ENCODE data around the gene CTTNBP2NL.
"Not testable (repeated sequence)": the region's sequence is repeated elsewhere in the genome, so short reads cannot be mapped to it uniquely, and the experiment has no call there.

The CTTNBP2NL gene

DNA sequence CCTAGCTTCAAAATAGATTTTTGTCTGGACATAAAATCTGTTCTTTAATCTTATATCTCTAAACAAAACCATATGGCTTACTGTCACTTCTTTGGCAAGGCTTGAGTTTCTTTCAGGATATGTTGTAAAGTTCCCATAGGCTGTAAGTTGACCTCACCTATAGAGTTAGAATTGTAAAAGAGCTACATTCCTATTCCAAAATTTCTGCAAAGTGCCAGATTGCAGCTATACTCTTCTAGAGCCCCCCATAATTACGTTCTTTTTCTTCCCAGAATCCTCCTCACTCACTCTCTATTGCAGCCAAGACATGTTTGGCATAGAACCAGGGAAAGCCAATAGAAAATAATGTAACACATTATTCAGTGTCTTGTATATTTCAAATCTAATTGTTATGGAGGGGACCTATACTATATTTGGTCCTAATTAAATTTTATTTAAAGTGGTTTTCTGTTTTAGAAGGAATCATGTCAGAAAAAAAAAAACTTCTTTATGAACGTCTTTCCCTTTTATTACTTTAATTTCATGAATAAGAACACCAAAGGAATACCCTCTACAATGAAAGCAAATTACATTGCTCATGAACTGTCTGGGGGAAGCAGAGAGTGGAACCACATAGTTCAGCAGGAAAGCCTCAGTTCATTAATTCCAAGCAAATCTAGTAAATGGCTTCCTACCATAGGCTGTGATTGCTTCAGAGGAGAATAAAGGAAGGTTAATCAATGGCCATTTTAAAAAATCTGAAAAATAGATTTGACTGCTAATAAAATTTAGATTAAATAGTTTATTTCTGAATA, 22.3 kb downstream of the CTTNBP2NL start:
- H3K9me3 ChIP-seq (ENCODE audit: control insufficient read depth, low read length): no peaks in the 10 kb centered on the region
- no peak overlapping the region for H3K27ac ChIP-seq (ENCODE audit: insufficient read depth, low read depth, low read length, poor library complexity, severe bottlenecking)
- H3K4me3 ChIP-seq (ENCODE audit: insufficient read depth, low read depth, low read length): no peak overlapping the region
- 91 to 100% methylated on average over 1 to 2 of the region's 2 CpGs for WGBS, 2 experiments
- no peaks in the 10 kb centered on the region for H3K4me1 ChIP-seq (ENCODE audit: control insufficient read depth, insufficient read depth, low read length)
- H3K36me3 ChIP-seq (ENCODE audit: control insufficient read depth, insufficient read depth, low read length): peaks cover 19% of the 10 kb centered on the region
- H3K27me3 ChIP-seq (ENCODE audit: control insufficient read depth, insufficient read depth, low read length, poor library complexity, severe bottlenecking): no peaks in the 10 kb centered on the region

DNA sequence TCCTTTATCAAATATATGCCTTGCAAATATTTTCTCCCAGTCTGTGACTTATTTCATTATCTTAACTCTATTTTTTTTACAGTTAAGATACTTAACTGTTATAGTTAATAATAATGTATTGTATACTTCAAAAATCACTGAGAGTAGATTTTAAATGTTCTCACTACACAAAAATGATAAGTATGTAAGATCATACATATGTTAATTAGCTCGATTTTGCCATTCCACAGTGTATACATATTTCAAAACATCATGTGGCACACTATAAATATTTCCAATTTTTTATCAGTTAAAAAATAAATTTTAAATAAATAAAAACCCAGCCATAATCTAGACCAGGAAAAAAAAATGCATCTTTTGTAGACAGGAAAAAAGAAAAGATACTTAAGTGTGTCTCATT, 27.2 kb downstream of the CTTNBP2NL start:
- Histone ChIP-seq H3K9me3 (ENCODE audit: control insufficient read depth, low read length) (no peaks in the 10 kb centered on the region), H3K36me3 (ENCODE audit: control insufficient read depth, insufficient read depth, low read length) (peaks cover 3% of the 10 kb centered on the region), H3K27ac (ENCODE audit: insufficient read depth, low read depth, low read length, poor library complexity, severe bottlenecking) (no peak overlapping the region), H3K27me3 (ENCODE audit: control insufficient read depth, insufficient read depth, low read length, poor library complexity, severe bottlenecking) (no peaks in the 10 kb centered on the region), H3K4me1 (ENCODE audit: control insufficient read depth, insufficient read depth, low read length) (no peaks in the 10 kb centered on the region), H3K4me3 (ENCODE audit: insufficient read depth, low read depth, low read length) (no peak overlapping the region)
- WGBS, 2 experiments: no CpG with 5 or more reads among the region's 1 CpG

DNA sequence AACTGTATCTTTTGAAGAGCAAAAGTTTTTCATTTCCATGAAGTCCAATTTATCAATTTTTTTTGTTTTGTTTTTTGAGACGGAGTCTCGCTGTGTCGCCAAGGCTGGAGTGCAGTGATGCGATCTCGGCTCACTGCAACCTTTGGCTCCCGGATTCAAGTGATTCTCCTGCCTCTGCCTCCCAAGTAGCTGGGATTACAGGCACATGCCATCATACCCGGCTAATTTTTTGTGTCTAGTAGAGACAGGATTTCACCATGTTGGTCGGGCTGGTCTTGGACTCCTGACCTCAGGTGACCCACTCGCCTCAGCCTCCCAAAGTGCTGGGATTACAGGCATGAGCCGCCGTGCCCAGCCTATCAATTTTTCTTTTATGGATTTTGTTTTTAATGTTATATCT, 27.7 kb downstream of the CTTNBP2NL start:
- H3K36me3 ChIP-seq (ENCODE audit: control insufficient read depth, insufficient read depth, low read length): not testable (repeated sequence)

DNA sequence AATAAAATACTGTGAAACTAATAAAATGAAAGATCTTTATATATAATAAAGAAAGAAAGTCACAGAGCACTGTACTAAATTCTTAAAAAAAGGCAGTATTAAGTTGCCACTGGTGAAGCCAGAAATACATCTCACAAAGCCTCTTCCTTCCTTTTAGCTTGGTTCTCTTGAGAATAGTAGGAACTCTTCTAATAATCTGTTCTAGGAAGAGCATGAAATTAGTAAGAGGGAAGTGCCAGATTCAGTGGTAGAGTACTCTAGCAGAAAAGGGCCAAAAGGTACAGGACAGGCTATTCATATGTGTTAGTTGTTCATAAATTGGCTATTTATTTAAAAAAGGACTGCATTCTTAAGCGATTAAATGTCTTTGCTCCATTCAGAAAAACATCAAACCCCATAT, 33.7 kb downstream of the CTTNBP2NL start:
- H3K27me3 ChIP-seq (ENCODE audit: control insufficient read depth, insufficient read depth, low read length, poor library complexity, severe bottlenecking): no peaks in the 10 kb centered on the region
- no peak overlapping the region for H3K27ac ChIP-seq (ENCODE audit: insufficient read depth, low read depth, low read length, poor library complexity, severe bottlenecking)
- H3K4me1 ChIP-seq (ENCODE audit: control insufficient read depth, insufficient read depth, low read length): no peaks in the 10 kb centered on the region
- no peaks in the 10 kb centered on the region for H3K36me3 ChIP-seq (ENCODE audit: control insufficient read depth, insufficient read depth, low read length)
- no peaks in the 10 kb centered on the region for H3K9me3 ChIP-seq (ENCODE audit: control insufficient read depth, low read length)
- H3K4me3 ChIP-seq (ENCODE audit: insufficient read depth, low read depth, low read length): no peak overlapping the region
- WGBS, 2 experiments: 88 to 93% methylated on average over 1 of the region's 1 CpG

More for the DNA sequence above, 27.7 kb downstream of the CTTNBP2NL start:
- H3K4me3 ChIP-seq (ENCODE audit: insufficient read depth, low read depth, low read length); H3K27me3 ChIP-seq (ENCODE audit: control insufficient read depth, insufficient read depth, low read length, poor library complexity, severe bottlenecking); H3K27ac ChIP-seq (ENCODE audit: insufficient read depth, low read depth, low read length, poor library complexity, severe bottlenecking); H3K9me3 ChIP-seq (ENCODE audit: control insufficient read depth, low read length); H3K4me1 ChIP-seq (ENCODE audit: control insufficient read depth, insufficient read depth, low read length): not testable (repeated sequence)
- 86 to 87% methylated on average over 10 to 11 of the region's 11 CpGs for WGBS, 2 experiments

DNA sequence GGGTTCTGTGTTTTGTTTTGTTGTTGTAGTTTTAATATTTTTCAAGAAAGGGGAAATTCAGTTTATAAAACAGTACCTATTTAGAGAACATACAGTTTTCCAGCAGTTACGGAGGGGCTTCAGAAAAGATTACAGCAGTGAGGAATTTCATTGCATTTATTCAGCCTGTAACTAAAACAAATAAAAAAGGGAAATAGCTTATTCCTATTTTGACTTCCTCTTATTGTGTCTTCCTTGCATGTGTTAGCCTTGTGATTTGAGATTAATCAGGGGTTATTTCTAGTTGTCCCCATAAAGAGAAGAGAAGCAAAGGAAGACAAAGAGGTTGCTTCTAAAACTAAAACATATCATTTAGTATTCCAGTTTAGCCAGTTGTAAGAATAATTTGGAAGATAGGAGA, 35.0 kb downstream of the CTTNBP2NL start:
- H3K27me3 ChIP-seq (ENCODE audit: control insufficient read depth, insufficient read depth, low read length, poor library complexity, severe bottlenecking): no peaks in the 10 kb centered on the region

DNA sequence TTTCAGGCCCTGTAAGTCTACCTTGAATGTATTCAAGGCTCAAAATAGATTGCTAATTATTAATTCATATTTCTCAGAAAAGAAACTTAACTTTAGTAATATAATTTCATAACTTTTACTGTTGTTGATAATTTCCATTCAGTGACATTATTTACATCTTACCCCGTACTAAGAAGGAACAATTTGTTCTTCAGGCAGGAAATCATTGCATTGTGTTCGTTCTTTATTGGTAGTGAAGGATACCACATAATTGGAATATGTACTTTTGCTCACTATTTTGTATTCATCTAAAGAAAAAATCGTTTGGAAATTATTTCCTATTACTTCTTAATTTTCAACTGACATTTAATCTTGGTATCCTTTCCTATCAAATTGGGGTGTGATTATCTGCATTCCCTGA, 39.4 kb downstream of the CTTNBP2NL start:
- WGBS, 2 experiments: 83% methylated on average over 2 of the region's 3 CpGs; no CpG with 5 or more reads in 1 of the 2 experiments
- no peaks in the 10 kb centered on the region for H3K4me1 ChIP-seq (ENCODE audit: control insufficient read depth, insufficient read depth, low read length)
- peaks cover 3% of the 10 kb centered on the region for H3K36me3 ChIP-seq (ENCODE audit: control insufficient read depth, insufficient read depth, low read length)
- H3K27me3 ChIP-seq (ENCODE audit: control insufficient read depth, insufficient read depth, low read length, poor library complexity, severe bottlenecking): no peaks in the 10 kb centered on the region
- H3K27ac ChIP-seq (ENCODE audit: insufficient read depth, low read depth, low read length, poor library complexity, severe bottlenecking): no peak overlapping the region
- H3K4me3 ChIP-seq (ENCODE audit: insufficient read depth, low read depth, low read length): no peak overlapping the region
- no peaks in the 10 kb centered on the region for H3K9me3 ChIP-seq (ENCODE audit: control insufficient read depth, low read length)

More for the DNA sequence above, 35.0 kb downstream of the CTTNBP2NL start:
- Histone ChIP-seq H3K36me3 (ENCODE audit: control insufficient read depth, insufficient read depth, low read length) (no peaks in the 10 kb centered on the region), H3K4me3 (ENCODE audit: insufficient read depth, low read depth, low read length) (no peak overlapping the region), H3K27ac (ENCODE audit: insufficient read depth, low read depth, low read length, poor library complexity, severe bottlenecking) (no peak overlapping the region), H3K9me3 (ENCODE audit: control insufficient read depth, low read length) (no peaks in the 10 kb centered on the region), H3K4me1 (ENCODE audit: control insufficient read depth, insufficient read depth, low read length) (no peaks in the 10 kb centered on the region)
- 100% methylated on average over 1 of the region's 1 CpG; no CpG with 5 or more reads in 1 of the 2 experiments for WGBS, 2 experiments

DNA sequence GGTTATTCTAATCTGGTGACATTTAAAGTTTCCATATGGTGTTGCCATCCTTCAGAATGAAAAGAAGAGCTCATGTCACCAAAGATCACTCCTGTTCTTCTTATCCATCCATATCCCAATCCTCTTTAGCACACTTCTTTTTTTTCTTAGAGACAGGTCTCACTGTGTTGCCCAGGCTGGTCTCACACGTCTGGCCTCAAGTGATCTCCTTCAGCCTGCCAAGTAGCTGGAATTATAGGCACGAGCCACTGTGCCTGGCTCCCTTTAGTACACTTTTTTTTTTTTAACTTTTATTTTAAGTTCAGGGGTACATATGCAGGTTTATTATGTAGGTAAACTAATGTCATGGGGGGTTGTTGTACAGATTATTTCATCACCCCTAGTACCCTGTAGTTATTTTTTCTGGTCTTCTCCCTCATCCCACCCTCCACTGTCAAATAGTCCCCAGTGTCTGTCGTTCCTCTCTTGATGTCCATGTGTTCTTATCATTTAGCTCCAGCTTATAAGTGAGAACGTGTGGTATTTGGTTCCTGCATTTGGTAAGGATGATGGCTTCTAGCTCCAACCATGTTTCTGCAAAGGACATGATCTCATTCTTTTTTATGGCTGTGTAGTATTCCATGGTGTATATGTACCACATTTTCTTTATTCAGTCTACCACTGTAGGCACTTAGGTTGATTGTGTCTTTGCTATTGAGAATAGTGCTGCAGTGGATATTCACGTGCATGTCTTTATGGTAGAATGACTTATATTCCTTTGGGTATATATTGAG, 40.6 kb downstream of the CTTNBP2NL start:
- H3K4me1 ChIP-seq (ENCODE audit: control insufficient read depth, insufficient read depth, low read length): no peaks in the 10 kb centered on the region
- peaks cover 3% of the 10 kb centered on the region for H3K36me3 ChIP-seq (ENCODE audit: control insufficient read depth, insufficient read depth, low read length)
- no peaks in the 10 kb centered on the region for H3K27me3 ChIP-seq (ENCODE audit: control insufficient read depth, insufficient read depth, low read length, poor library complexity, severe bottlenecking)
- H3K9me3 ChIP-seq (ENCODE audit: control insufficient read depth, low read length): no peaks in the 10 kb centered on the region
- WGBS, 2 experiments: 97% methylated on average over 5 of the region's 5 CpGs
- H3K4me3 ChIP-seq (ENCODE audit: insufficient read depth, low read depth, low read length): no peak overlapping the region
- no peak overlapping the region for H3K27ac ChIP-seq (ENCODE audit: insufficient read depth, low read depth, low read length, poor library complexity, severe bottlenecking)

DNA sequence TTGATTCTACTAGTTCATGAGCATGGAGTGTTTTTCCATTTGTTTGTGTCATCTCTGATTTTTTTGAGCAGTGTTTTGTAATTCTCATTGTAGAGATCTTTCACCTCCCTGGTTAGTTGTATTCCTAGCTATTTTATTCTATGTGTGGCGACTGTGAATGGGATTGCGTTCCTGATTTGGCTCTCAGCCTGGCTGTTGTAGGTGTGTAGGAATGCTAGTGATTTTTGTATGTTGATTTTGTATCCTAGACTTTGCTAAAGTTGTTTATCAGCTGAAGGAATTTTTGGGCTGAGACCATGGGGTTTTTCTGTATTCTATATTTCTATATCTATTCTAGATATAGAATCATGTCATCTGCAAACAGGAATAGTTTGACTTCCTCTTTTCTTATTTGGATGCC, 42.1 kb downstream of the CTTNBP2NL start:
- H3K27ac ChIP-seq (ENCODE audit: insufficient read depth, low read depth, low read length, poor library complexity, severe bottlenecking); H3K4me3 ChIP-seq (ENCODE audit: insufficient read depth, low read depth, low read length); H3K9me3 ChIP-seq (ENCODE audit: control insufficient read depth, low read length); H3K36me3 ChIP-seq (ENCODE audit: control insufficient read depth, insufficient read depth, low read length); H3K27me3 ChIP-seq (ENCODE audit: control insufficient read depth, insufficient read depth, low read length, poor library complexity, severe bottlenecking); H3K4me1 ChIP-seq (ENCODE audit: control insufficient read depth, insufficient read depth, low read length): not testable (repeated sequence)
- WGBS, 2 experiments: 87 to 100% methylated on average over 2 of the region's 2 CpGs

DNA sequence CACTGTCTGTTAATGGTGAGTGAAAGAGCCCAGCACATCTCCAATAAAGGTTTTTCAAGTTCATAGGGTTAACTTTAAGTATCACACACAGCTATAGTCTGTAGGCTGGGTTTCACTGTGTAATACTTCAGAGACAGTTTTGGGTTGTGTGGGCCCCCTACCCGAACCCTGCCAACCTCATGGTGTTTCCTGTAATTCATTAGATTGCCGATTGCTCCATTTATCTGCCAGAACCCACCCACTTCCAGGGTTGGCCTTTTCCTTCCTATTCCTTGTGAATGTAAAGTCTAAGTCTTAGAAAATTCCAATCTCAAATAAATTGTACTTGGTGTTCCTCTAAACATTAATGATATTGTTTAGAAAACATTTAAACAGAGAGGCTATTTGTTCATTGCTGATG, 43.6 kb downstream of the CTTNBP2NL start:
- Histone ChIP-seq H3K4me3 (ENCODE audit: insufficient read depth, low read depth, low read length) (no peak overlapping the region), H3K27me3 (ENCODE audit: control insufficient read depth, insufficient read depth, low read length, poor library complexity, severe bottlenecking) (no peaks in the 10 kb centered on the region), H3K4me1 (ENCODE audit: control insufficient read depth, insufficient read depth, low read length) (no peaks in the 10 kb centered on the region), H3K9me3 (ENCODE audit: control insufficient read depth, low read length) (no peaks in the 10 kb centered on the region), H3K27ac (ENCODE audit: insufficient read depth, low read depth, low read length, poor library complexity, severe bottlenecking) (no peak overlapping the region), H3K36me3 (ENCODE audit: control insufficient read depth, insufficient read depth, low read length) (peaks cover 3% of the 10 kb centered on the region)
- 84 to 94% methylated on average over 2 of the region's 2 CpGs for WGBS, 2 experiments

DNA sequence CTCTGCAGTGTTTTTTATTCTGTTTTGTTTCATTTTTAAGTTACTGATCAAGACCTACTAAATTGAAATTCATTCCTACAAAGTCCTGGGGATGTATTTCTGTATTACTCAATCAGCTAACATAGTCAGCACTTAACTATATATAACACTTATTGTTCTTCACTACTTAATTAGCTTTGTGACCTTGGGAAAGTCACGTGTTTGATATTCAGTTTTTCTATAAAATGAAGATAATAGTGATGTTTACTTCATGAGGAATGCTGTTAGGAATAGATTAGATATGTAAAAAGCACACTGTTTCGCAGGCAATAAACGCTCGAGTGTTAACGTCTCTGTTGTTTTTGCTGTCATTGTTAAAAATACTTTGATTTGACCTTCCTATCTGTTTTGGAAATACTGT, 44.6 kb downstream of the CTTNBP2NL start:
- whole genome bisulfite sequencing, 2 experiments: 95% methylated on average over 5 of the region's 5 CpGs
- H3K4me1 ChIP-seq (ENCODE audit: control insufficient read depth, insufficient read depth, low read length): no peaks in the 10 kb centered on the region
- H3K36me3 ChIP-seq (ENCODE audit: control insufficient read depth, insufficient read depth, low read length): peaks cover 3% of the 10 kb centered on the region
- no peaks in the 10 kb centered on the region for H3K9me3 ChIP-seq (ENCODE audit: control insufficient read depth, low read length)
- no peak overlapping the region for H3K4me3 ChIP-seq (ENCODE audit: insufficient read depth, low read depth, low read length)
- no peaks in the 10 kb centered on the region for H3K27me3 ChIP-seq (ENCODE audit: control insufficient read depth, insufficient read depth, low read length, poor library complexity, severe bottlenecking)
- no peak overlapping the region for H3K27ac ChIP-seq (ENCODE audit: insufficient read depth, low read depth, low read length, poor library complexity, severe bottlenecking)

All from ectodermal cell (in vitro differentiated cells).